CD4-positive, alpha-beta T cell treated with Interleukin-15 for 4 hours (primary cell): Measurements from ENCODE around the gene ALKBH7.
A peak's percentile ranks its signal among the peaks of the same experiment; 100 is the strongest.

Experiments
- DNase-seq: peaks from one replicate; pipeline ENCODE4 v3.0.0-alpha.2; 2020; ENCODE audit warnings: low spot score

ALKBH7 gene

GRCh38 chr19:6364353-6364752 is 8.2 kb upstream of the ALKBH7 start:
- no peak for DNase-seq

- DNase-seq, result peak; percentile 97
Observed at GRCh38 chr19:6373096-6373812, 660 bp downstream of the ALKBH7 start.

GRCh38 chr19:6373813-6374108 is 1.2 kb downstream of the ALKBH7 start:
- DNase-seq, result no peak

GRCh38 chr19:6374161-6374709 is 1.6 kb downstream of the ALKBH7 start:
- no peak for DNase-seq

- no peak for DNase-seq
Observed at GRCh38 chr19:6374711-6375410, 2.3 kb downstream of the ALKBH7 start.

GRCh38 chr19:6375411-6376010 is 2.9 kb downstream of the ALKBH7 start, which contains the start of gene PSPN:
Gene PSPN, minus strand, starts transcription at chr19:6375933. Its CDS starts 84 bp downstream, at chr19:6375849.
- no peak for DNase-seq

GRCh38 chr19:6376512-6377190 is 4.1 kb downstream of the ALKBH7 start:
- no peak for DNase-seq

GRCh38 chr19:6378041-6378440 is 5.4 kb downstream of the ALKBH7 start:
- no peak for DNase-seq

- no peak for DNase-seq
Observed at GRCh38 chr19:6378486-6378885, 5.9 kb downstream of the ALKBH7 start.

- DNase-seq, result no peak
Observed at GRCh38 chr19:6379744-6380143, 7.2 kb downstream of the ALKBH7 start.

- no peak for DNase-seq
Observed at GRCh38 chr19:6381030-6381750, 8.6 kb downstream of the ALKBH7 start.

- no peak for DNase-seq
Observed at GRCh38 chr19:6383188-6383587, 10.6 kb downstream of the ALKBH7 start.

- no peak for DNase-seq
Observed at GRCh38 chr19:6384381-6384780, 11.8 kb downstream of the ALKBH7 start.

- DNase-seq, result no peak
Observed at GRCh38 chr19:6387372-6387771, 14.8 kb downstream of the ALKBH7 start.

GRCh38 chr19:6392221-6393073 is 19.9 kb downstream of the ALKBH7 start:
- no peak for DNase-seq

GRCh38 chr19:6393074-6393982 is 20.7 kb downstream of the ALKBH7 start, which contains the start of gene GTF2F1:
Gene GTF2F1, minus strand, starts transcription at chr19:6393164. Its CDS starts 169 bp downstream, at chr19:6392995.
- peak; percentile 94 for DNase-seq

GRCh38 chr19:6393983-6394412 is 21.4 kb downstream of the ALKBH7 start:
- peak; percentile 73 for DNase-seq

GRCh38 chr19:6394831-6395230 is 22.2 kb downstream of the ALKBH7 start:
- DNase-seq, result no peak

- DNase-seq, result no peak
Observed at GRCh38 chr19:6396305-6396704, 23.7 kb downstream of the ALKBH7 start.
